WTC11 (cell line): ENCODE results near the gene GNAO1. TPM values are rescaled to one million over a fixed set of nuclear protein-coding genes. Genes with fewer than 3 reads are reported as not detected.

Experiments
- ATAC-seq: fragments of 200-7000 bp; cut with Tn5 transposase; 2 replicates; pipeline ENCODE4 v1.10.0; 2021; ENCODE audit warnings: mild to moderate bottlenecking, moderate library complexity
- CTCF ChIA-PET: fragments of 300-600 bp; sonication (Branson Sonifier 250); formaldehyde crosslinking; loops from one replicate; lab custom pipeline; 2021; ENCODE audit warnings: antibody characterized with exemption; lab: Charles Lee
- POLR2A ChIA-PET: fragments of 350-600 bp; sonication (Branson Sonifier 250); formaldehyde crosslinking; loops from one replicate; lab custom pipeline; 2021; ENCODE audit warnings: antibody characterized with exemption; lab: Charles Lee
- DNase-seq: peaks from one replicate; pipeline ENCODE4 v3.0.0; 2021; ENCODE audit warnings: low spot score
- H3K27ac Mint-ChIP-seq: 2 replicates; pipeline ENCODE4 v1.8.0; 2021; ENCODE audit warnings: mixed read lengths
- H3K27me3 Mint-ChIP-seq: 2 replicates; pipeline ENCODE4 v1.8.0; 2021; ENCODE audit warnings: low read depth, mild to moderate bottlenecking, moderate library complexity, mixed read lengths
- H3K36me3 Mint-ChIP-seq: 2 replicates; pipeline ENCODE4 v1.8.0; 2021; ENCODE audit warnings: mixed read lengths
- H3K4me1 Mint-ChIP-seq: 2 replicates; pipeline ENCODE4 v1.8.0; 2022; ENCODE audit warnings: mixed read lengths
- H3K4me3 Mint-ChIP-seq: 2 replicates; pipeline ENCODE4 v1.8.0; 2021; ENCODE audit warnings: mild to moderate bottlenecking, moderate library complexity, mixed read lengths
- H3K9me3 Mint-ChIP-seq: 2 replicates; pipeline ENCODE4 v1.8.0; 2021; ENCODE audit warnings: mixed read lengths
- FOXJ3 ChIP-seq: sonication (generic); formaldehyde crosslinking; IDR thresholded peaks from 2 replicates; pipeline ENCODE4 v1.9.0; 2021; ENCODE audit warnings: missing genetic modification reagents, mild to moderate bottlenecking, borderline replicate concordance
- FOXK1 ChIP-seq: sonication (generic); formaldehyde crosslinking; IDR thresholded peaks from 2 replicates; pipeline ENCODE4 v1.8.0; 2022; ENCODE audit warnings: mild to moderate bottlenecking, moderate library complexity, missing genetic modification reagents
- GRHL2 ChIP-seq: fragments of 250-450 bp; sonication (Bioruptor Pico); IDR thresholded peaks from 2 replicates; pipeline ENCODE4 v1.8.0; 2022; ENCODE audit warnings: mild to moderate bottlenecking, moderate library complexity; ENCODE audit not compliant: insufficient replicate concordance, severe bottlenecking
- NFATC4 ChIP-seq: fragments of 250-450 bp; sonication (Bioruptor Pico); IDR thresholded peaks from 2 replicates; pipeline ENCODE4 v1.9.0; 2021; ENCODE audit warnings: mild to moderate bottlenecking
- NR2C2 ChIP-seq: sonication (generic); formaldehyde crosslinking; IDR thresholded peaks from 2 replicates; pipeline ENCODE4 v1.8.0; 2022; ENCODE audit warnings: mild to moderate bottlenecking, missing genetic modification reagents
- NR3C1 ChIP-seq: sonication (generic); formaldehyde crosslinking; conservative IDR thresholded peaks from 2 replicates; pipeline ENCODE4 v1.8.1; 2023; ENCODE audit warnings: low read depth, mild to moderate bottlenecking, missing genetic modification reagents
- RELA ChIP-seq: sonication (generic); formaldehyde crosslinking; IDR thresholded peaks from 2 replicates; pipeline ENCODE4 v1.8.1; 2022; ENCODE audit warnings: missing genetic modification reagents, mild to moderate bottlenecking, borderline replicate concordance
- RORB ChIP-seq: fragments of 250-450 bp; sonication (Bioruptor Pico); IDR thresholded peaks from 2 replicates; pipeline ENCODE4 v1.9.0; 2021; ENCODE audit warnings: mild to moderate bottlenecking
- SMAD3 ChIP-seq: sonication (generic); formaldehyde crosslinking; IDR thresholded peaks from 2 replicates; pipeline ENCODE4 v1.8.0; 2022; ENCODE audit warnings: missing genetic modification reagents, mild to moderate bottlenecking, borderline replicate concordance
- SP1 ChIP-seq: sonication (generic); formaldehyde crosslinking; conservative IDR thresholded peaks from 2 replicates; pipeline ENCODE4 v1.8.1; 2022; ENCODE audit warnings: missing genetic modification reagents
- TP53 ChIP-seq: sonication (generic); formaldehyde crosslinking; IDR thresholded peaks from 2 replicates; pipeline ENCODE4 v1.8.1; 2023; ENCODE audit warnings: mild to moderate bottlenecking, missing genetic modification reagents
- ZNF317 ChIP-seq: sonication (generic); formaldehyde crosslinking; IDR thresholded peaks from 2 replicates; pipeline ENCODE4 v1.8.1; 2023; ENCODE audit warnings: low read depth, mild to moderate bottlenecking, moderate library complexity, missing genetic modification reagents, borderline replicate concordance
- ZNF396 ChIP-seq: fragments of 250-450 bp; sonication (Bioruptor Pico); IDR thresholded peaks from 2 replicates; pipeline ENCODE4 v1.8.0; 2021; ENCODE audit warnings: mild to moderate bottlenecking, moderate library complexity, borderline replicate concordance
- total RNA-seq: library from RNA; stranded (reverse); gene quantifications from 3 replicates; pipeline ENCODE4 v1.2.3, GENCODE V29; 2021
- TF ChIP-seq, protein P1 (sequence below): sonication (generic); formaldehyde crosslinking; IDR thresholded peaks from 2 replicates; pipeline ENCODE4 v1.8.1; 2023; ENCODE audit warnings: mild to moderate bottlenecking, missing genetic modification reagents, borderline replicate concordance
- TF ChIP-seq, protein P2 (sequence below): sonication (generic); formaldehyde crosslinking; IDR thresholded peaks from 2 replicates; pipeline ENCODE4 v1.8.1; 2023; ENCODE audit warnings: mild to moderate bottlenecking, missing genetic modification reagents, moderate library complexity
- TF ChIP-seq, protein P3 (sequence below): sonication (generic); formaldehyde crosslinking; IDR thresholded peaks from 2 replicates; pipeline ENCODE4 v1.8.1; 2023; ENCODE audit warnings: mild to moderate bottlenecking, missing genetic modification reagents, moderate library complexity
- TF ChIP-seq, protein P4 (sequence below): sonication (generic); formaldehyde crosslinking; IDR thresholded peaks from 2 replicates; pipeline ENCODE4 v1.8.0; 2022; ENCODE audit warnings: mild to moderate bottlenecking, missing genetic modification reagents
- TF ChIP-seq, protein P5 (sequence below): sonication (generic); formaldehyde crosslinking; conservative IDR thresholded peaks from 2 replicates; pipeline ENCODE4 v1.8.1; 2022; ENCODE audit warnings: mild to moderate bottlenecking, missing genetic modification reagents
- TF ChIP-seq, protein P6 (sequence below): sonication (generic); formaldehyde crosslinking; IDR thresholded peaks from 2 replicates; pipeline ENCODE4 v1.8.0; 2022; ENCODE audit warnings: missing genetic modification reagents

Gene GNAO1
- total RNA-seq, 1 experiment from 2014 or later: 30.6 TPM

DNA sequence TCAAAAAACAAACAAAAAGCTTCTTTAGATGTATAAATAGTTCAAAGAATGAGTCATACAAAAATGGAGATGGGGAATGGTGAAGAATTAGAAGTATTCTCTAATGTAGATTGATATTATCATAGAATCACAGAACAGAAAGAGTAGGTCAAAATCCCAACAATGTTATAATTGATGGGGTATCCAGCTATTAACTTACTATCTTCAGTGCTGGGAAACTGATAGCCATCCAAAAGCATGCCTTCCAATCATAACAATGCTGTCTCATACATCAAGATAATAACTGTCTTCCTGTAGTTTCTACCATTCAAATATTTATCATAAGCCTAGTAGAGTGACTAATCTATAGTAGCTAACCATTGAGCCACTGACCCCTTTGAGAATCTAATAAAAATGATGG lies 26.7 kb upstream of the GNAO1 start:
- DNase-seq: no peak
- no peaks in the 10 kb centered on the region for H3K36me3 Mint-ChIP-seq
- ATAC-seq: no peak
- peaks cover 7% of the 10 kb centered on the region for H3K9me3 Mint-ChIP-seq
- ChIA-PET POLR2A (no interaction called here), CTCF (no interaction called here)
- no peaks in the 10 kb centered on the region for H3K27me3 Mint-ChIP-seq
- no peak overlapping the region for H3K4me3 Mint-ChIP-seq
- TF ChIP-seq, protein P1, sequence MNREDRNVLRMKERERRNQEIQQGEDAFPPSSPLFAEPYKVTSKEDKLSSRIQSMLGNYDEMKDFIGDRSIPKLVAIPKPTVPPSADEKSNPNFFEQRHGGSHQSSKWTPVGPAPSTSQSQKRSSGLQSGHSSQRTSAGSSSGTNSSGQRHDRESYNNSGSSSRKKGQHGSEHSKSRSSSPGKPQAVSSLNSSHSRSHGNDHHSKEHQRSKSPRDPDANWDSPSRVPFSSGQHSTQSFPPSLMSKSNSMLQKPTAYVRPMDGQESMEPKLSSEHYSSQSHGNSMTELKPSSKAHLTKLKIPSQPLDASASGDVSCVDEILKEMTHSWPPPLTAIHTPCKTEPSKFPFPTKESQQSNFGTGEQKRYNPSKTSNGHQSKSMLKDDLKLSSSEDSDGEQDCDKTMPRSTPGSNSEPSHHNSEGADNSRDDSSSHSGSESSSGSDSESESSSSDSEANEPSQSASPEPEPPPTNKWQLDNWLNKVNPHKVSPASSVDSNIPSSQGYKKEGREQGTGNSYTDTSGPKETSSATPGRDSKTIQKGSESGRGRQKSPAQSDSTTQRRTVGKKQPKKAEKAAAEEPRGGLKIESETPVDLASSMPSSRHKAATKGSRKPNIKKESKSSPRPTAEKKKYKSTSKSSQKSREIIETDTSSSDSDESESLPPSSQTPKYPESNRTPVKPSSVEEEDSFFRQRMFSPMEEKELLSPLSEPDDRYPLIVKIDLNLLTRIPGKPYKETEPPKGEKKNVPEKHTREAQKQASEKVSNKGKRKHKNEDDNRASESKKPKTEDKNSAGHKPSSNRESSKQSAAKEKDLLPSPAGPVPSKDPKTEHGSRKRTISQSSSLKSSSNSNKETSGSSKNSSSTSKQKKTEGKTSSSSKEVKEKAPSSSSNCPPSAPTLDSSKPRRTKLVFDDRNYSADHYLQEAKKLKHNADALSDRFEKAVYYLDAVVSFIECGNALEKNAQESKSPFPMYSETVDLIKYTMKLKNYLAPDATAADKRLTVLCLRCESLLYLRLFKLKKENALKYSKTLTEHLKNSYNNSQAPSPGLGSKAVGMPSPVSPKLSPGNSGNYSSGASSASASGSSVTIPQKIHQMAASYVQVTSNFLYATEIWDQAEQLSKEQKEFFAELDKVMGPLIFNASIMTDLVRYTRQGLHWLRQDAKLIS: no peak
- TF ChIP-seq RELA (CRISPR knock-in tag): no peak
- no peaks in the 10 kb centered on the region for H3K4me1 Mint-ChIP-seq
- no peak overlapping the region for H3K27ac Mint-ChIP-seq

DNA sequence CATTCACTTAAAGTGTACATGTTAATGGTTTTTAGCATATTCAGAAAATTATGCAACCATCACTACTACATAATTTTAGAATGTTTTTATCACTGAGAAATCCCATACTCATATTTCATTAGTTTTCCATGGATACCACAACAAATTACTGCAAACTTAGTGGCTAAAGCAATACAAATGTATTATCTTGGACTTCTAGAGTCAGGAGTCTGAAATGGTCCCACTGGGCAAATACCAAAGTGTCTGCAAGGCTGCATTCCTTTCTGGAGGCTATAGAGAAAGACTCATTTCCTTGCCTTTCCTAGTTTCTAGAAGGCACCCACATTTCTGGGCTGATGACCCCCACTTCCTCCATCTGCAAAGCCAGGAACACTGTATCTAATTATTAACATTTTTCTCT lies 16.9 kb upstream of the GNAO1 start:
- 0 out of 2 replicates have a peak, but pooled peaks cover 4% of the 10 kb centered on the region for H3K36me3 Mint-ChIP-seq
- no peaks in the 10 kb centered on the region for H3K4me1 Mint-ChIP-seq
- H3K27me3 Mint-ChIP-seq: no peaks in the 10 kb centered on the region; the same call in 1 of the 2 replicates
- CTCF ChIA-PET: no interaction called here
- H3K27ac Mint-ChIP-seq: no peak overlapping the region
- POLR2A ChIA-PET: no interaction called here
- no peak for ATAC-seq
- TF ChIP-seq TP53 (CRISPR knock-in tag) (no peak), NFATC4 (CRISPR knock-in tag) (no peak), RORB (CRISPR knock-in tag) (no peak), SMAD3 (no peak), ZNF396 (CRISPR knock-in tag) (no peak), ZNF317 (no peak), SP1 (CRISPR knock-in tag) (no peak), FOXJ3 (CRISPR knock-in tag) (no peak), NR3C1 (no peak), FOXK1 (no peak), GRHL2 (CRISPR knock-in tag) (no peak), NR2C2 (no peak)
- TF ChIP-seq, protein P2, sequence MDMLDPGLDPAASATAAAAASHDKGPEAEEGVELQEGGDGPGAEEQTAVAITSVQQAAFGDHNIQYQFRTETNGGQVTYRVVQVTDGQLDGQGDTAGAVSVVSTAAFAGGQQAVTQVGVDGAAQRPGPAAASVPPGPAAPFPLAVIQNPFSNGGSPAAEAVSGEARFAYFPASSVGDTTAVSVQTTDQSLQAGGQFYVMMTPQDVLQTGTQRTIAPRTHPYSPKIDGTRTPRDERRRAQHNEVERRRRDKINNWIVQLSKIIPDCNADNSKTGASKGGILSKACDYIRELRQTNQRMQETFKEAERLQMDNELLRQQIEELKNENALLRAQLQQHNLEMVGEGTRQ (CRISPR knock-in tag): no peak
- TF ChIP-seq, protein P3, sequence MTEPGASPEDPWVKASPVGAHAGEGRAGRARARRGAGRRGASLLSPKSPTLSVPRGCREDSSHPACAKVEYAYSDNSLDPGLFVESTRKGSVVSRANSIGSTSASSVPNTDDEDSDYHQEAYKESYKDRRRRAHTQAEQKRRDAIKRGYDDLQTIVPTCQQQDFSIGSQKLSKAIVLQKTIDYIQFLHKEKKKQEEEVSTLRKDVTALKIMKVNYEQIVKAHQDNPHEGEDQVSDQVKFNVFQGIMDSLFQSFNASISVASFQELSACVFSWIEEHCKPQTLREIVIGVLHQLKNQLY: no peak
- TF ChIP-seq, protein P4, sequence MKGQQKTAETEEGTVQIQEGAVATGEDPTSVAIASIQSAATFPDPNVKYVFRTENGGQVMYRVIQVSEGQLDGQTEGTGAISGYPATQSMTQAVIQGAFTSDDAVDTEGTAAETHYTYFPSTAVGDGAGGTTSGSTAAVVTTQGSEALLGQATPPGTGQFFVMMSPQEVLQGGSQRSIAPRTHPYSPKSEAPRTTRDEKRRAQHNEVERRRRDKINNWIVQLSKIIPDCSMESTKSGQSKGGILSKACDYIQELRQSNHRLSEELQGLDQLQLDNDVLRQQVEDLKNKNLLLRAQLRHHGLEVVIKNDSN (CRISPR knock-in tag): no peak
- TF ChIP-seq, protein P5, sequence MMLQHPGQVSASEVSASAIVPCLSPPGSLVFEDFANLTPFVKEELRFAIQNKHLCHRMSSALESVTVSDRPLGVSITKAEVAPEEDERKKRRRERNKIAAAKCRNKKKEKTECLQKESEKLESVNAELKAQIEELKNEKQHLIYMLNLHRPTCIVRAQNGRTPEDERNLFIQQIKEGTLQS (CRISPR knock-in tag): no peak
- TF ChIP-seq, protein P6, sequence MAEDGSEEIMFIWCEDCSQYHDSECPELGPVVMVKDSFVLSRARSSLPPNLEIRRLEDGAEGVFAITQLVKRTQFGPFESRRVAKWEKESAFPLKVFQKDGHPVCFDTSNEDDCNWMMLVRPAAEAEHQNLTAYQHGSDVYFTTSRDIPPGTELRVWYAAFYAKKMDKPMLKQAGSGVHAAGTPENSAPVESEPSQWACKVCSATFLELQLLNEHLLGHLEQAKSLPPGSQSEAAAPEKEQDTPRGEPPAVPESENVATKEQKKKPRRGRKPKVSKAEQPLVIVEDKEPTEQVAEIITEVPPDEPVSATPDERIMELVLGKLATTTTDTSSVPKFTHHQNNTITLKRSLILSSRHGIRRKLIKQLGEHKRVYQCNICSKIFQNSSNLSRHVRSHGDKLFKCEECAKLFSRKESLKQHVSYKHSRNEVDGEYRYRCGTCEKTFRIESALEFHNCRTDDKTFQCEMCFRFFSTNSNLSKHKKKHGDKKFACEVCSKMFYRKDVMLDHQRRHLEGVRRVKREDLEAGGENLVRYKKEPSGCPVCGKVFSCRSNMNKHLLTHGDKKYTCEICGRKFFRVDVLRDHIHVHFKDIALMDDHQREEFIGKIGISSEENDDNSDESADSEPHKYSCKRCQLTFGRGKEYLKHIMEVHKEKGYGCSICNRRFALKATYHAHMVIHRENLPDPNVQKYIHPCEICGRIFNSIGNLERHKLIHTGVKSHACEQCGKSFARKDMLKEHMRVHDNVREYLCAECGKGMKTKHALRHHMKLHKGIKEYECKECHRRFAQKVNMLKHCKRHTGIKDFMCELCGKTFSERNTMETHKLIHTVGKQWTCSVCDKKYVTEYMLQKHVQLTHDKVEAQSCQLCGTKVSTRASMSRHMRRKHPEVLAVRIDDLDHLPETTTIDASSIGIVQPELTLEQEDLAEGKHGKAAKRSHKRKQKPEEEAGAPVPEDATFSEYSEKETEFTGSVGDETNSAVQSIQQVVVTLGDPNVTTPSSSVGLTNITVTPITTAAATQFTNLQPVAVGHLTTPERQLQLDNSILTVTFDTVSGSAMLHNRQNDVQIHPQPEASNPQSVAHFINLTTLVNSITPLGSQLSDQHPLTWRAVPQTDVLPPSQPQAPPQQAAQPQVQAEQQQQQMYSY (CRISPR knock-in tag): no peak
- TF ChIP-seq, all 79 proteins: peak for 0
- Mint-ChIP-seq H3K9me3 (peaks cover 33% of the 10 kb centered on the region), H3K4me3 (no peak overlapping the region)
- no peak for DNase-seq
